ENCODE data around the gene SLC6A2.

DNA sequence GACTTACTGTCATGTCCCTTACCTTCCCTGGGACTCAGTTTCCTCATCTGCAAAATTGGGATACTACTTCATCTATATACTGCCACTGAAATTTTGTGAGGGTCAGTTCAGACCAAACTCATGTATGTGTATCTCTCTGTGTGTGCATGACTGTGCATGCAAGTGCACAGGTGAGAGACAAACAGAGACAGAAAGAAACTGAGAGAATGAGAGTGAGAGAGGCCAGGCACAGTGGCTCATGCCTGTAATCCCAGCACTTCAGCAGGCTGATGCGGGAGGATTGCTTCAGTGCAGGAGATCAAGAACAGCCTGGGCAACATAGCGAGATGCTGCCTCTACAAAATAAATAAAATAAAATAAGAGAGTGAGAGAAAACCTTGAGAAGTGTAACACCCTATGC is 32.1 kb upstream of the SLC6A2 start:
- TF ChIP-seq, protein P1, sequence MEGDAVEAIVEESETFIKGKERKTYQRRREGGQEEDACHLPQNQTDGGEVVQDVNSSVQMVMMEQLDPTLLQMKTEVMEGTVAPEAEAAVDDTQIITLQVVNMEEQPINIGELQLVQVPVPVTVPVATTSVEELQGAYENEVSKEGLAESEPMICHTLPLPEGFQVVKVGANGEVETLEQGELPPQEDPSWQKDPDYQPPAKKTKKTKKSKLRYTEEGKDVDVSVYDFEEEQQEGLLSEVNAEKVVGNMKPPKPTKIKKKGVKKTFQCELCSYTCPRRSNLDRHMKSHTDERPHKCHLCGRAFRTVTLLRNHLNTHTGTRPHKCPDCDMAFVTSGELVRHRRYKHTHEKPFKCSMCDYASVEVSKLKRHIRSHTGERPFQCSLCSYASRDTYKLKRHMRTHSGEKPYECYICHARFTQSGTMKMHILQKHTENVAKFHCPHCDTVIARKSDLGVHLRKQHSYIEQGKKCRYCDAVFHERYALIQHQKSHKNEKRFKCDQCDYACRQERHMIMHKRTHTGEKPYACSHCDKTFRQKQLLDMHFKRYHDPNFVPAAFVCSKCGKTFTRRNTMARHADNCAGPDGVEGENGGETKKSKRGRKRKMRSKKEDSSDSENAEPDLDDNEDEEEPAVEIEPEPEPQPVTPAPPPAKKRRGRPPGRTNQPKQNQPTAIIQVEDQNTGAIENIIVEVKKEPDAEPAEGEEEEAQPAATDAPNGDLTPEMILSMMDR (IDR thresholded peaks at IDR 0.05), result no peak
- TF ChIP-seq POLR2A (IDR thresholded peaks at IDR 0.05), result no peak

Data from right lobe of liver (tissue), 4 donors.